VCaP (cell line): Measurements from ENCODE around the gene CCDC70.

ENCODE experiments used
- H3K27ac ChIP-seq: fragments of 450-650 bp; 2 replicates; pipeline ENCODE4 v1.5.1; 2017
- CTCF ChIP-seq: fragments of 450-650 bp; conservative IDR thresholded peaks from 2 replicates; pipeline ENCODE4 v1.5.1; 2017; ENCODE audit warnings: mild to moderate bottlenecking, moderate library complexity

Gene CCDC70

DNA sequence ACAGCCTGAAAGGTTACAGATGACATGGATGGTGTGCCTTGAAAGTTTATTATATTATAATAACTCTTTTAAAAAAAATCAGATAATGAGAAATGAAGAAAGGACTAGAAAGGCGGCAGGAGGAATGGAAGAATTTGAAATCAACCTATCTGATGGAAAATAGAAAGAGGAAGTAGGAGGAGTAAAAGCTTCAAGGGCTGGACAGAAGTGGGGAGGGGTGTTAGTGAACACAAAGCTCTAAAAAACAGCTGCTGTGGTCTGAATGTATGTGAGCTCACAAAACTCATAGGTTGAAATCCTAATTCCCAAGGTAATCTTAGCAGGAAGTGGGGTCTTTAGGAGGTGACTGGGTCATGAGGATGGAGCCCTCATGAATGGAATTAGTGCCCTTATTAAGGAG is 19.5 kb downstream of the CCDC70 start:
- no peak for TF ChIP-seq CTCF
- H3K27ac ChIP-seq, result no peak overlapping the region

GRCh38 chr13:51882570-51883225 is 20.9 kb downstream of the CCDC70 start:
- TF ChIP-seq CTCF, result no peak
- no peak overlapping the region for H3K27ac ChIP-seq

- no peak for TF ChIP-seq CTCF
- H3K27ac ChIP-seq, result no peak overlapping the region
Measured at GRCh38 chr13:51883226-51883600, 21.4 kb downstream of the CCDC70 start.

DNA sequence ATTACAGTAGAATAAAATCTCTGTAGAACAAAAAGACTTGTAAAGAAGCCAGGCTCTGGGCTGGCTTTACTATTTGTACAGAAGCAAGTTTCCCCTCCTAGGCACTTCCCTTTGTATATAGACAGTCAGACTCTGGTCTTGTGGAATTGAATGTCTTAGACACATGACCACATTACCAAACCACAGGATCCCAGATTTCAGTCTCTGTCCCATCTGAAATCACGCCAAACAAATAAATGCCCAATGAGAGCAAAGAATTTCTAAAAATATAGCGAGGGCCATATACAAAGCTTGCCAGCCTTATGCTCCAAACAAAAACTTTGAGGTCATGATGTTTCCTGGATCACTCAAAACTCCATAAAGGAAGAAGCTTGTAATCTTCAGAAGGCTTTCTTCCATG is 23.9 kb downstream of the CCDC70 start:
- no peak overlapping the region for H3K27ac ChIP-seq
- no peak for TF ChIP-seq CTCF

DNA sequence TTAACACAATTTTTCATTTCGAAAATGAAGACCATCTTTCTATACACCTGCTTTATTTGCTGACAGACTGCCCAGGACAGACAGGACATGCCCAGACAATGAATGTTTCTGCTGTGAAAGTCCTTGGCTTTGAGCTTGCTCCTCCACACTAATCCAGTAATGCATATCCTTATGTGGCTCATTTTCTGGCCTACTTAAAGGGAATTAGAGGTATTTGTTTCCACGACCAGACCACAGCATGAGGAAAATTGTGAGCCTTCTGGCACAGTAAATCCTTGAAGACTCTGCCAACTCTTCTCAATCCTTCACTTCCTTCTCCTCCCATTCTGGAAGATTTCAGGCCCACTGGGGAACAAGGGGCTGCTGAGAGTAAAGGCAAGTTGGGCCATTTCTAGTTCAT is 25.7 kb downstream of the CCDC70 start:
- H3K27ac ChIP-seq, result no peak overlapping the region
- TF ChIP-seq CTCF, result no peak

DNA sequence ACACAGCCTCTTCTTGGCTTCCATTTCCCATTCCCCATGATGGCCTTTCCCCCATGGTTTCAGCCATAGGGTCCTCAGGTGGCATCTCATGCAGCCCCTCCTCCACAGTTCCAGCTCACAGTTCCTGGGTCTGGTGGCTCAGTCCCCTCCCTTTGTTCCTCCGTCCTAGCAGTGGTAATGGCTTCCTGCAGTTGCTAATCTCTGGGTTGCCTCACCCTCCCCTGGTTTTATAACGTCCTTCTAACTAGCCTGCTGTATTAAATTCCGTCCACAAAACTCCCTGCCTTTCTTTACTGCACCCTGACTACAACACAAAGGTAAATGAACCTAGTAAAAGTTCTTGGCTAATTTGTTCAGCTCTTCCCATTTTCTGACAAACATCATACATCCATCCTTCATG is 30.9 kb downstream of the CCDC70 start:
- TF ChIP-seq CTCF, result no peak
- H3K27ac ChIP-seq, result no peak overlapping the region

- TF ChIP-seq CTCF, result no peak
- no peak overlapping the region for H3K27ac ChIP-seq
Measured at GRCh38 chr13:51894239-51894638, 32.5 kb downstream of the CCDC70 start.
